ENCODE data around the gene ERVH48-1. TPM values are rescaled to one million over a fixed set of nuclear protein-coding genes. Genes with fewer than 3 reads are reported as not detected.
"Not testable (repeated sequence)": the region's sequence is repeated elsewhere in the genome, so short reads cannot be mapped to it uniquely, and the experiment has no call there.

Gene ERVH48-1
- total and polyA plus RNA-seq, 11 donors, result 0.08 TPM; not detected in 10

- DNase-seq (no peak), ATAC-seq (no peak)
- Histone ChIP-seq H3K4me1 (peaks cover 0 to 14% (median 2%) of the 10 kb centered on the region in 12 donors), H3K9me3 (no peaks in the 10 kb centered on the region), H3K27ac (no peak overlapping the region), H3K27me3 (no peaks in the 10 kb centered on the region), H3K4me3 (no peak overlapping the region), H3K36me3 (no peaks in the 10 kb centered on the region)
- intact Hi-C loops (cut with DNase I), result loop anchor here in 1 of 10 donors (2.0 kb wide), 1 partner anchor 27 kb away; no protein-coding TSS in a partner anchor
- TF ChIP-seq POLR2A (IDR thresholded peaks at IDR 0.05), result no peak
- no peak for TF ChIP-seq CTCF (IDR thresholded peaks at IDR 0.05)
- WGBS, 4 donors, result 76 to 98% (median 79%) methylated on average over 6 of the region's 6 CpGs
These were observed 16.8 kb upstream of the ERVH48-1 start for GRCh38 chr21:42942244-42942643.

GRCh38 chr21:42941696-42942085 is 16.3 kb upstream of the ERVH48-1 start:
- H3K9me3 ChIP-seq, result no peaks in the 10 kb centered on the region
- TF ChIP-seq CTCF (IDR thresholded peaks at IDR 0.05) (no peak), POLR2A (IDR thresholded peaks at IDR 0.05) (no peak)
- no peak overlapping the region for H3K27ac ChIP-seq
- intact Hi-C loops (cut with DNase I), result loop anchor here in 1 of 10 donors (2.0 kb wide), 1 partner anchor 27 kb away; no protein-coding TSS in a partner anchor
- no peaks in the 10 kb centered on the region for H3K36me3 ChIP-seq
- WGBS, 4 donors, result 94 to 98% (median 96%) methylated on average over 6 of the region's 6 CpGs
- no peak for ATAC-seq
- H3K4me3 ChIP-seq, result no peak overlapping the region
- H3K4me1 ChIP-seq, result peaks cover 0 to 14% (median 2%) of the 10 kb centered on the region in 12 donors
- no peaks in the 10 kb centered on the region for H3K27me3 ChIP-seq
- DNase-seq, result no peak

GRCh38 chr21:42939582-42940413 is 14.4 kb upstream of the ERVH48-1 start:
- Histone ChIP-seq H3K36me3 (no peaks in the 10 kb centered on the region), H3K27ac (peak overlapping the region in 11 of 12 donors; percentile 31 to 81 (median 52)), H3K4me3 (peak overlapping the region in 5 of 12 donors; percentile 15 to 30 (median 17)), H3K27me3 (no peaks in the 10 kb centered on the region), H3K4me1 (peaks cover 0 to 14% (median 2%) of the 10 kb centered on the region in 12 donors), H3K9me3 (no peaks in the 10 kb centered on the region)
- ATAC-seq (peak; percentile 94 to 98 (median 97)), DNase-seq (peak in 4 of 5 donors; percentile 78 to 81 (median 80))
- intact Hi-C loops (cut with DNase I), result no loop called here
- TF ChIP-seq CTCF (IDR thresholded peaks at IDR 0.05), result no peak
- TF ChIP-seq POLR2A (IDR thresholded peaks at IDR 0.05), result no peak
- WGBS, 4 donors, result 42 to 54% (median 46%) methylated on average over 16 of the region's 16 CpGs

GRCh38 chr21:42938606-42938995 is 13.2 kb upstream of the ERVH48-1 start:
- H3K36me3 ChIP-seq; H3K9me3 ChIP-seq; H3K4me3 ChIP-seq; ATAC-seq; DNase-seq; H3K27ac ChIP-seq; intact Hi-C loops (cut with DNase I); H3K27me3 ChIP-seq: not testable (repeated sequence)
- 90 to 93% (median 93%) methylated on average over 6 of the region's 6 CpGs for WGBS, 4 donors
- peaks cover 0 to 14% (median 2%) of the 10 kb centered on the region in 12 donors for H3K4me1 ChIP-seq
